Upper lobe of left lung (tissue), 4 donors: ENCODE data around the gene GRIK1.

ENCODE experiments used
- POLR2A ChIP-seq, 4 donors: fragments of 450-650 bp; IDR thresholded peaks; one replicate each; pipeline ENCODE4 v1.5.1; 2016 to 2017; ENCODE audit warnings: antibody characterized with exemption in 4 of 4, mild to moderate bottlenecking in 2 of 4
- POLR2AphosphoS5 ChIP-seq, 2 donors: sonication (generic); formaldehyde crosslinking; IDR thresholded peaks; one replicate each; pipeline ENCODE4 v1.5.1; 2017; ENCODE audit warnings: antibody characterized with exemption in 2 of 2
- TF ChIP-seq, protein P1 (sequence below), 6 experiments: fragments of 450-650 bp in 4 of 6; fragments of 200-600 bp in 2 of 6; sonication (generic) in 2 of 6; IDR thresholded peaks; one replicate each; pipeline ENCODE4 v1.5.1; 2016 to 2019; ENCODE audit warnings: antibody characterized with exemption in 6 of 6

DNA sequence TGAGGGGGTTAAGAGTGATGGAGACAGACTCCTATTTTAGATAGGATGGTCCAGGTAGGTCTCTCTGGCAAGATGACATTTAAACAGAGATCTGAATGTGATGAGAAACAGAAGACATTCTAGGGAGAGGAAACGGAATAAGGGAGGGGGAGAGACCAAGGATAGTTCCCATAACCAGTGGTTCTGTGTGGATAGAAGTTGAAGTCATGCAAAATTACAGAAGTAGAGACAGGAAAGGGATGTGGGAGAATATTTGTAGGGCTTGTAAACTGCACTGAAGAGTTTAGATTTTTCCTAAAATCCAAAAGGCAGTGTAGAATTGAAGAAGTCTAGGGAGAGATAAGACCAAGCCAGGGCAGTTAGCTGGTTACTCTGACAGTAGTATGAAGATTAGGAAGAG, 200.6 kb downstream of the GRIK1 start:
- no peak for TF ChIP-seq POLR2A (IDR thresholded peaks at IDR 0.05)
- TF ChIP-seq, protein P1, sequence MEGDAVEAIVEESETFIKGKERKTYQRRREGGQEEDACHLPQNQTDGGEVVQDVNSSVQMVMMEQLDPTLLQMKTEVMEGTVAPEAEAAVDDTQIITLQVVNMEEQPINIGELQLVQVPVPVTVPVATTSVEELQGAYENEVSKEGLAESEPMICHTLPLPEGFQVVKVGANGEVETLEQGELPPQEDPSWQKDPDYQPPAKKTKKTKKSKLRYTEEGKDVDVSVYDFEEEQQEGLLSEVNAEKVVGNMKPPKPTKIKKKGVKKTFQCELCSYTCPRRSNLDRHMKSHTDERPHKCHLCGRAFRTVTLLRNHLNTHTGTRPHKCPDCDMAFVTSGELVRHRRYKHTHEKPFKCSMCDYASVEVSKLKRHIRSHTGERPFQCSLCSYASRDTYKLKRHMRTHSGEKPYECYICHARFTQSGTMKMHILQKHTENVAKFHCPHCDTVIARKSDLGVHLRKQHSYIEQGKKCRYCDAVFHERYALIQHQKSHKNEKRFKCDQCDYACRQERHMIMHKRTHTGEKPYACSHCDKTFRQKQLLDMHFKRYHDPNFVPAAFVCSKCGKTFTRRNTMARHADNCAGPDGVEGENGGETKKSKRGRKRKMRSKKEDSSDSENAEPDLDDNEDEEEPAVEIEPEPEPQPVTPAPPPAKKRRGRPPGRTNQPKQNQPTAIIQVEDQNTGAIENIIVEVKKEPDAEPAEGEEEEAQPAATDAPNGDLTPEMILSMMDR (IDR thresholded peaks at IDR 0.05) = no peak
- TF ChIP-seq POLR2AphosphoS5 (IDR thresholded peaks at IDR 0.05) = no peak
